ENCODE measurements around the gene MARF1.

GRCh38 chr16:15611610-15612009 lies 31.3 kb downstream of the MARF1 start:
- TF ChIP-seq CTCF (IDR thresholded peaks at IDR 0.05) (no peak), POLR2A (IDR thresholded peaks at IDR 0.05) (no peak)
